Upper lobe of right lung (tissue), 1 donor: ENCODE measurements around the gene CDX2. TPM values are rescaled to one million over a fixed set of nuclear protein-coding genes. Genes with fewer than 3 reads are reported as not detected.

ENCODE experiments used
- ATAC-seq: fragments of 200-7000 bp; cut with Tn5 transposase; one replicate; pipeline ENCODE4 v1.9.1; 2020; ENCODE audit warnings: mild to moderate bottlenecking, moderate library complexity
- DNase-seq: peaks from one replicate; pipeline ENCODE4 v3.0.0-alpha.2; 2020
- H3K27ac ChIP-seq: fragments of 200-600 bp; one replicate; pipeline ENCODE4 v1.8.0; 2022
- H3K27me3 ChIP-seq: fragments of 200-600 bp; one replicate; pipeline ENCODE4 v1.8.0; 2022; ENCODE audit warnings: mild to moderate bottlenecking
- H3K36me3 ChIP-seq: fragments of 200-600 bp; one replicate; pipeline ENCODE4 v1.8.0; 2022
- H3K4me1 ChIP-seq: fragments of 200-600 bp; one replicate; pipeline ENCODE4 v1.8.0; 2022
- H3K4me3 ChIP-seq: fragments of 200-600 bp; one replicate; pipeline ENCODE4 v1.8.0; 2022; ENCODE audit warnings: mild to moderate bottlenecking
- H3K9me3 ChIP-seq: fragments of 200-600 bp; one replicate; pipeline ENCODE4 v1.8.0; 2022
- CTCF ChIP-seq: fragments of 200-600 bp; IDR thresholded peaks from one replicate; pipeline ENCODE4 v1.8.0; 2022; ENCODE audit warnings: antibody characterized with exemption
- intact Hi-C: fragments of 100-400 bp; cut with DNase I; formaldehyde crosslinking; loops from one replicate; pipeline ENCODE4 v1.11.0; 2022
- total RNA-seq: library from RNA; stranded (reverse); fragmentation: NEBNext Ultra II Directional; extraction: Animal tissue kit (Norgen Biotek cat#: 25700); gene quantifications from one replicate; pipeline ENCODE4 v1.2.1, GENCODE V29; 2021
- donor health status: DM: no; HTN: yes; CAD: no; lungs with severe emphysema.

CDX2 gene
- total RNA-seq, 1 donor from 2014 or later: not detected

- Histone ChIP-seq H3K36me3 (no peaks in the 10 kb centered on the region), H3K27ac (no peak overlapping the region), H3K4me3 (no peak overlapping the region), H3K9me3 (no peaks in the 10 kb centered on the region), H3K4me1 (peaks cover 4% of the 10 kb centered on the region), H3K27me3 (peaks cover 98% of the 10 kb centered on the region)
- no peak for DNase-seq
- TF ChIP-seq CTCF: no peak
- intact Hi-C loops: no loop called here
- no peak for ATAC-seq
These were observed 616 bp downstream of the CDX2 start for GRCh38 chr13:27968316-27969081.

DNA sequence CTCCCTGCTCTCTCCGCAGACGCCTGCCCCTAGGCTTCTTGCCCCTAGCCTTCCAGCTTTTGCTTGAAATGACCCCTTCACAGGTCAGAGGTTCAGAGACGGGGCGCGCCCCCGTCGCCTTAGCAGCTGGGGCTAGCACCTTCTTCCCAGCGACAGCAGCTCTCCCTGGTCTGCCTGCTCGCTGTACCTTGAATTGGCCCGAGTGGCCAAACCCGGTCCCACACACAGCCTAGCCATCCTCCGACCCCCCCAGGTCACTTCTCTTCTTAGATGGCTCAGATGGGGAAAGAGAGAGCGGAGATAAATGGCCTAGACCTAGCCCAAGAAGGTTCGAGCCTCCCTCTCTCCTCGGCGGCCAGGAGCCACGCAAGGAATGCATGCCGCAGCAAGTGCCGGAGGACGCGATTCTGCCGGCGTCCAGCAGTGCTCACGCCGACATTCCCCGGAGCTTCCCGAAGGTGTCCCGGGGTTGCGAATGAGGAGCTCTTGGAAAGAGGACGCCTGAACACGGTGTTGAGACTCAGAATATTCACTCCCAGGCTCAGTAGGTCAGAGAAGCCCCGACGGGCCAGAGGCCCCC is 1.3 kb downstream of the CDX2 start:
- intact Hi-C loops: no loop called here
- peaks cover 4% of the 10 kb centered on the region for H3K4me1 ChIP-seq
- peaks cover 93% of the 10 kb centered on the region for H3K27me3 ChIP-seq
- ATAC-seq (no peak), DNase-seq (no peak)
- no peak overlapping the region for H3K27ac ChIP-seq
- no peaks in the 10 kb centered on the region for H3K9me3 ChIP-seq
- H3K4me3 ChIP-seq: no peak overlapping the region
- no peaks in the 10 kb centered on the region for H3K36me3 ChIP-seq
- TF ChIP-seq CTCF: no peak

- H3K27me3 ChIP-seq: peaks cover 94% of the 10 kb centered on the region
- intact Hi-C loops: no loop called here
- no peaks in the 10 kb centered on the region for H3K9me3 ChIP-seq
- TF ChIP-seq CTCF: no peak
- ATAC-seq (no peak), DNase-seq (no peak)
- H3K4me1 ChIP-seq: peaks cover 4% of the 10 kb centered on the region
- H3K4me3 ChIP-seq: no peak overlapping the region
- no peaks in the 10 kb centered on the region for H3K36me3 ChIP-seq
- H3K27ac ChIP-seq: no peak overlapping the region
These were observed 1.8 kb downstream of the CDX2 start for GRCh38 chr13:27967203-27967735.

DNA sequence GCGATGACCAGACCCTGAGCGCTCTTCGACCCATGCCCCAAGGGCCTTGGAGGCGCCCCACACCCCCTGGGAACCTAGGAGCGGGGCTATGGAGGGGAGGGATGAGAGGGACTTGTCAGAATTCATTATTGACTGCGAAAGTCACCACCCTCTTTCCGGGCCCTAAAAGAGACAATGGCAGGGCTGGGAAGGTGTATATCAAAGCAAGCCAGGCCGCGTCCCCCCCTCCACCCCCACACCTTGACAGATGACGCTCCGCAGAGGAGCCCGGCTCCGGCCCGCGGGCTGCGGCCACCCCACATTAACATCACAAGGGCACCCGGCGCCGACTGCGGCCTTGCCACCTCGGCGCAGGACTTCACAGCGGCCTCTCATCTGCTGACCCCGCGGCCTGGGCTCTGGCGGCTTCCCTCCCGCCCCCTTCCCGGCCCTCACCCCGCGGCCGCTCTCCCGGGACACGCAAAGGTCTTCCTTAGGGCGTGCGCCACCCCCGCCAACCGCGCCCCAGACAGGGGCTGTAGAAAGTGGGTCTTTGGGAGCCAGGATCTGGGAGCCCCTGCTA is 2.4 kb downstream of the CDX2 start:
- peaks cover 95% of the 10 kb centered on the region for H3K27me3 ChIP-seq
- no peaks in the 10 kb centered on the region for H3K36me3 ChIP-seq
- DNase-seq: no peak
- H3K4me3 ChIP-seq: no peak overlapping the region
- no peak for TF ChIP-seq CTCF
- peaks cover 4% of the 10 kb centered on the region for H3K4me1 ChIP-seq
- H3K9me3 ChIP-seq: no peaks in the 10 kb centered on the region
- ATAC-seq: no peak
- H3K27ac ChIP-seq: no peak overlapping the region
- intact Hi-C loops: no loop called here

GRCh38 chr13:27965740-27966640 is 3.1 kb downstream of the CDX2 start:
- H3K27ac ChIP-seq: no peak overlapping the region
- no peak for ATAC-seq
- no peak for TF ChIP-seq CTCF
- intact Hi-C loops: no loop called here
- H3K4me1 ChIP-seq: peaks cover 6% of the 10 kb centered on the region
- H3K4me3 ChIP-seq: no peak overlapping the region
- H3K27me3 ChIP-seq: peaks cover 95% of the 10 kb centered on the region
- DNase-seq: no peak
- no peaks in the 10 kb centered on the region for H3K9me3 ChIP-seq
- H3K36me3 ChIP-seq: no peaks in the 10 kb centered on the region
